Hematopoietic multipotent progenitor cell (in vitro differentiated cells): ENCODE results near the gene CGB3. TPM values are rescaled to one million over a fixed set of nuclear protein-coding genes. Genes with fewer than 3 reads are reported as not detected.
"Not testable (repeated sequence)": the region's sequence is repeated elsewhere in the genome, so short reads cannot be mapped to it uniquely, and the experiment has no call there.

ENCODE experiments used
- DNase-seq, 3 donors: peaks; one replicate each; pipeline ENCODE4 v3.0.0-alpha.2; 2011 to 2015; ENCODE audit warnings: low read depth in 2 of 3, low spot score in 2 of 3
- total RNA-seq: library from RNA; depleted of rRNA; stranded (reverse); fragments of >200 nt; gene quantifications from one replicate; pipeline ENCODE4 v1.2.3, GENCODE V29; 2012

The CGB3 gene
- not detected for total RNA-seq

GRCh38 chr19:49024233-49024632 is at the start of gene CGB3:
CGB3 (minus strand) TSS chr19:49024333; CDS start chr19:49023971, 362 bp downstream.
- not testable (repeated sequence) for DNase-seq

GRCh38 chr19:49071860-49072547 is 47.9 kb upstream of the CGB3 start:
- DNase-seq = peak in 1 of 3 donors; percentile 25

- DNase-seq = no peak
Observed at GRCh38 chr19:49070416-49070815, 46.3 kb upstream of the CGB3 start.

GRCh38 chr19:49069026-49069425 is 44.9 kb upstream of the CGB3 start:
- no peak for DNase-seq

- no peak for DNase-seq
Observed at GRCh38 chr19:49067554-49067953, 43.4 kb upstream of the CGB3 start.

GRCh38 chr19:49065905-49066512 is 41.9 kb upstream of the CGB3 start:
- no peak for DNase-seq

- DNase-seq = no peak
Observed at GRCh38 chr19:49064768-49065611, 40.9 kb upstream of the CGB3 start, which contains the start of gene NTF4. NTF4 (minus strand) TSS chr19:49064818; CDS start chr19:49061997, 2,821 bp downstream.

- no peak for DNase-seq
Observed at GRCh38 chr19:49064029-49064629, 40.0 kb upstream of the CGB3 start.

GRCh38 chr19:49061445-49061844 is 37.3 kb upstream of the CGB3 start:
- no peak for DNase-seq

GRCh38 chr19:49061000-49061399 is 36.9 kb upstream of the CGB3 start:
- DNase-seq = no peak

GRCh38 chr19:49059053-49059452 is 34.9 kb upstream of the CGB3 start:
- no peak for DNase-seq

GRCh38 chr19:49058562-49058961 is 34.4 kb upstream of the CGB3 start:
- DNase-seq = peak in 1 of 3 donors; percentile 24

- DNase-seq = no peak
Observed at GRCh38 chr19:49057636-49058234, 33.6 kb upstream of the CGB3 start, which contains the start of gene CGB7. CGB7 (minus strand) TSS chr19:49057749; CDS start chr19:49055375, 2,374 bp downstream.

GRCh38 chr19:49056902-49057596 is 32.9 kb upstream of the CGB3 start:
- not testable (repeated sequence) for DNase-seq

GRCh38 chr19:49056101-49056901 is 32.2 kb upstream of the CGB3 start:
- DNase-seq = peak in 1 of 3 donors; percentile 34

- not testable (repeated sequence) for DNase-seq
Observed at GRCh38 chr19:49050376-49051033, 26.4 kb upstream of the CGB3 start.

GRCh38 chr19:49049834-49050233 is 25.7 kb upstream of the CGB3 start:
- not testable (repeated sequence) for DNase-seq

GRCh38 chr19:49049011-49049410 is 24.9 kb upstream of the CGB3 start, which contains the start of gene CGB8:
CGB8 (minus strand) TSS chr19:49049111; CDS start chr19:49048739, 372 bp downstream.
- DNase-seq = not testable (repeated sequence)
